Naive thymus-derived CD4-positive, alpha-beta T cell (primary cell): ENCODE results near the gene MAGI2. TPM values are rescaled to one million over a fixed set of nuclear protein-coding genes. Genes with fewer than 3 reads are reported as not detected.

Source experiments
- ATAC-seq: fragments of 150-1000 bp; cut with Tn5 transposase; 2 replicates; pipeline ENCODE4 v1.10.0; 2021; ENCODE audit warnings: mild to moderate bottlenecking, moderate library complexity
- CTCF ChIA-PET: fragments of 350-600 bp; sonication (Branson Sonifier 250); formaldehyde crosslinking; loops from one replicate; lab custom pipeline; 2021; ENCODE audit warnings: antibody characterized with exemption; lab: Charles Lee
- POLR2A ChIA-PET: fragments of 350-600 bp; sonication (Branson Sonifier 250); formaldehyde crosslinking; loops from one replicate; lab custom pipeline; 2021; ENCODE audit warnings: antibody characterized with exemption, inconsistent platforms; lab: Charles Lee
- DNase-seq, 9 donors: peaks; one replicate each; pipeline versions ENCODE4 v3.0.0 to v3.0.0-alpha.2; 2020 to 2022; ENCODE audit warnings: mixed read lengths in 1 of 9
- H3K27ac ChIP-seq: one replicate; pipeline ENCODE4 v1.7.0; 2013; ENCODE audit warnings: mild to moderate bottlenecking, low read depth, low read length, moderate library complexity
- H3K27me3 ChIP-seq, 2 donors: one replicate each; pipeline ENCODE4 v1.7.0; 2013; ENCODE audit warnings: low read length in 2 of 2, mild to moderate bottlenecking in 2 of 2, moderate library complexity in 2 of 2; ENCODE audit not compliant: control insufficient read depth in 2 of 2, insufficient read depth in 2 of 2
- H3K36me3 ChIP-seq, 3 experiments: 1 replicate in 2 of 3; 2 replicates in 1 of 3; pipeline ENCODE4 v1.7.0; 2013; ENCODE audit warnings: low read length in 3 of 3, mild to moderate bottlenecking in 3 of 3, moderate library complexity in 1 of 3; ENCODE audit not compliant: insufficient read depth in 3 of 3, control insufficient read depth in 2 of 3
- H3K4me1 ChIP-seq, 2 donors: one replicate each; pipeline ENCODE4 v1.7.0; 2013; ENCODE audit warnings: low read length in 2 of 2, mild to moderate bottlenecking in 2 of 2, moderate library complexity in 1 of 2; ENCODE audit not compliant: control insufficient read depth in 2 of 2, insufficient read depth in 2 of 2
- H3K4me3 ChIP-seq: 2 replicates; pipeline ENCODE4 v1.7.0; 2013; ENCODE audit warnings: mild to moderate bottlenecking, low read length
- H3K9me3 ChIP-seq, 3 experiments: 1 replicate in 2 of 3; 2 replicates in 1 of 3; pipeline ENCODE4 v1.7.0; 2013; ENCODE audit warnings: low read length in 3 of 3; ENCODE audit not compliant: control insufficient read depth in 2 of 3
- H3K27ac Mint-ChIP-seq, 9 donors: one replicate each; pipeline ENCODE4 v1.8.0; 2020 to 2022; ENCODE audit warnings: mixed read lengths in 9 of 9, mild to moderate bottlenecking in 8 of 9, moderate library complexity in 5 of 9, inconsistent platforms in 2 of 9
- H3K27me3 Mint-ChIP-seq, 5 donors: one replicate each; pipeline ENCODE4 v1.8.0; 2021 to 2022; ENCODE audit warnings: mixed read lengths in 5 of 5, mild to moderate bottlenecking in 1 of 5
- H3K36me3 Mint-ChIP-seq, 5 donors: one replicate each; pipeline ENCODE4 v1.8.0; 2020 to 2022; ENCODE audit warnings: mixed read lengths in 5 of 5, mild to moderate bottlenecking in 3 of 5, inconsistent platforms in 1 of 5
- H3K4me1 Mint-ChIP-seq, 7 donors: one replicate each; pipeline ENCODE4 v1.8.0; 2020 to 2022; ENCODE audit warnings: mixed read lengths in 7 of 7, mild to moderate bottlenecking in 3 of 7, inconsistent platforms in 1 of 7
- H3K4me3 Mint-ChIP-seq, 10 donors: one replicate each; pipeline ENCODE4 v1.8.0; 2020 to 2022; ENCODE audit warnings: mild to moderate bottlenecking in 10 of 10, mixed read lengths in 10 of 10, moderate library complexity in 6 of 10, inconsistent platforms in 2 of 10
- H3K9me3 Mint-ChIP-seq, 11 donors: one replicate each; pipeline ENCODE4 v1.8.0; 2020 to 2022; ENCODE audit warnings: mixed read lengths in 11 of 11, mild to moderate bottlenecking in 4 of 11, inconsistent platforms in 1 of 11, moderate library complexity in 1 of 11
- intact Hi-C, 2 donors: fragments of 100-400 bp; cut with micrococcal nuclease; formaldehyde crosslinking; loops; one replicate each; pipeline ENCODE4 v1.15.1; 2023
- polyA plus RNA-seq, 2 donors: library from polyadenylated mRNA; unstranded; fragments of 300-500 nt; fragmentation: Illumina TruSeq; gene quantifications; one replicate each; pipeline ENCODE4 v1.2.3, GENCODE V29; 2021
- total RNA-seq, 6 experiments: library from RNA in 5 of 6; stranded (reverse) in 5 of 6; gene quantifications; 1 replicate in 5 of 6; 2 replicates in 1 of 6; pipeline ENCODE4 v1.2.3 and lab custom pipeline; 2021 to 2026

MAGI2 gene
- total and polyA plus RNA-seq, 7 experiments from 2014 or later: 0.05 to 0.67 (median 0.15) TPM; not detected in 3

GRCh38 chr7:78912781-78913180, 540.7 kb downstream of the MAGI2 start:
- H3K27ac Mint-ChIP-seq: no peak overlapping the region
- no peak for DNase-seq
- Histone ChIP-seq H3K27me3 (no peaks in the 10 kb centered on the region), H3K27ac (no peak overlapping the region), H3K4me1 (no peaks in the 10 kb centered on the region), H3K9me3 (no peaks in the 10 kb centered on the region), H3K4me3 (no peak overlapping the region), H3K36me3 (no peaks in the 10 kb centered on the region)
- intact Hi-C loops: no loop called here
- peaks cover 0 to 17% (median 3%) of the 10 kb centered on the region in 11 donors for H3K9me3 Mint-ChIP-seq
- ChIA-PET CTCF (no interaction called here), POLR2A (no interaction called here)
- no peaks in the 10 kb centered on the region for H3K4me1 Mint-ChIP-seq
- ATAC-seq: no peak
- no peak overlapping the region for H3K4me3 Mint-ChIP-seq
- H3K27me3 Mint-ChIP-seq: no peaks in the 10 kb centered on the region
- no peaks in the 10 kb centered on the region for H3K36me3 Mint-ChIP-seq

- intact Hi-C loops: no loop called here
- Mint-ChIP-seq H3K9me3 (peaks cover 0 to 21% (median 7%) of the 10 kb centered on the region in 11 donors), H3K4me3 (no peak overlapping the region), H3K36me3 (no peaks in the 10 kb centered on the region), H3K27me3 (no peaks in the 10 kb centered on the region), H3K27ac (no peak overlapping the region), H3K4me1 (no peaks in the 10 kb centered on the region)
- no peaks in the 10 kb centered on the region for H3K36me3 ChIP-seq
- ChIA-PET POLR2A (no interaction called here), CTCF (no interaction called here)
- DNase-seq (no peak), ATAC-seq (no peak)
- H3K4me3 ChIP-seq: no peak overlapping the region
- no peaks in the 10 kb centered on the region for H3K27me3 ChIP-seq
- H3K4me1 ChIP-seq: no peaks in the 10 kb centered on the region
- no peak overlapping the region for H3K27ac ChIP-seq
- H3K9me3 ChIP-seq: no peaks in the 10 kb centered on the region
Measured at GRCh38 chr7:78906735-78907134, 546.7 kb downstream of the MAGI2 start.

GRCh38 chr7:78905436-78905835, 548.0 kb downstream of the MAGI2 start:
- ChIA-PET POLR2A (no interaction called here), CTCF (no interaction called here)
- no peaks in the 10 kb centered on the region for H3K9me3 ChIP-seq
- ATAC-seq (no peak), DNase-seq (no peak)
- Mint-ChIP-seq H3K4me3 (no peak overlapping the region), H3K36me3 (no peaks in the 10 kb centered on the region), H3K9me3 (peaks cover 0 to 23% (median 7%) of the 10 kb centered on the region in 11 donors), H3K27me3 (no peaks in the 10 kb centered on the region), H3K27ac (no peak overlapping the region), H3K4me1 (no peaks in the 10 kb centered on the region)
- intact Hi-C loops: no loop called here
- no peaks in the 10 kb centered on the region for H3K4me1 ChIP-seq
- no peaks in the 10 kb centered on the region for H3K36me3 ChIP-seq
- no peak overlapping the region for H3K4me3 ChIP-seq
- H3K27ac ChIP-seq: no peak overlapping the region
- H3K27me3 ChIP-seq: no peaks in the 10 kb centered on the region

GRCh38 chr7:78904983-78905382, 548.5 kb downstream of the MAGI2 start:
- Mint-ChIP-seq H3K4me3 (no peak overlapping the region), H3K9me3 (peaks cover 0 to 28% (median 7%) of the 10 kb centered on the region in 11 donors), H3K27me3 (no peaks in the 10 kb centered on the region), H3K4me1 (no peaks in the 10 kb centered on the region), H3K27ac (no peak overlapping the region), H3K36me3 (no peaks in the 10 kb centered on the region)
- intact Hi-C loops: no loop called here
- Histone ChIP-seq H3K27ac (no peak overlapping the region), H3K36me3 (no peaks in the 10 kb centered on the region), H3K27me3 (no peaks in the 10 kb centered on the region), H3K4me3 (no peak overlapping the region), H3K4me1 (no peaks in the 10 kb centered on the region), H3K9me3 (no peaks in the 10 kb centered on the region)
- ChIA-PET POLR2A (no interaction called here), CTCF (no interaction called here)
- DNase-seq: no peak
- ATAC-seq: no peak

- H3K4me1 ChIP-seq: no peaks in the 10 kb centered on the region
- no peaks in the 10 kb centered on the region for H3K36me3 ChIP-seq
- Mint-ChIP-seq H3K36me3 (no peaks in the 10 kb centered on the region), H3K4me3 (no peak overlapping the region), H3K27me3 (no peaks in the 10 kb centered on the region), H3K4me1 (no peaks in the 10 kb centered on the region), H3K9me3 (peaks cover 0 to 14% (median 5%) of the 10 kb centered on the region in 11 donors), H3K27ac (no peak overlapping the region)
- ATAC-seq: no peak
- no peak for DNase-seq
- no peaks in the 10 kb centered on the region for H3K9me3 ChIP-seq
- H3K27me3 ChIP-seq: no peaks in the 10 kb centered on the region
- intact Hi-C loops: no loop called here
- H3K27ac ChIP-seq: no peak overlapping the region
- ChIA-PET POLR2A (no interaction called here), CTCF (no interaction called here)
- no peak overlapping the region for H3K4me3 ChIP-seq
Measured at GRCh38 chr7:78901566-78901965, 551.9 kb downstream of the MAGI2 start.

GRCh38 chr7:78900806-78901205, 552.7 kb downstream of the MAGI2 start:
- CTCF ChIA-PET: no interaction called here

GRCh38 chr7:78895393-78895792, 558.1 kb downstream of the MAGI2 start:
- POLR2A ChIA-PET: no interaction called here
- H3K36me3 ChIP-seq: no peaks in the 10 kb centered on the region
- H3K9me3 Mint-ChIP-seq: peaks cover 0 to 6% (median 3%) of the 10 kb centered on the region in 11 donors
- no peak overlapping the region for H3K27ac Mint-ChIP-seq
- no peak overlapping the region for H3K4me3 ChIP-seq
- H3K4me1 ChIP-seq: no peaks in the 10 kb centered on the region
- DNase-seq (no peak), ATAC-seq (no peak)
- no peaks in the 10 kb centered on the region for H3K27me3 ChIP-seq
- no peaks in the 10 kb centered on the region for H3K4me1 Mint-ChIP-seq
- H3K36me3 Mint-ChIP-seq: no peaks in the 10 kb centered on the region
- no peaks in the 10 kb centered on the region for H3K27me3 Mint-ChIP-seq
- intact Hi-C loops: no loop called here
- no peaks in the 10 kb centered on the region for H3K9me3 ChIP-seq
- H3K4me3 Mint-ChIP-seq: no peak overlapping the region
- no peak overlapping the region for H3K27ac ChIP-seq
- CTCF ChIA-PET: no interaction called here

More at GRCh38 chr7:78900806-78901205, 552.7 kb downstream of the MAGI2 start:
- Histone ChIP-seq H3K4me1 (no peaks in the 10 kb centered on the region), H3K9me3 (no peaks in the 10 kb centered on the region), H3K4me3 (no peak overlapping the region), H3K27me3 (no peaks in the 10 kb centered on the region), H3K36me3 (no peaks in the 10 kb centered on the region), H3K27ac (no peak overlapping the region)
- Mint-ChIP-seq H3K27me3 (no peaks in the 10 kb centered on the region), H3K36me3 (no peaks in the 10 kb centered on the region), H3K27ac (no peak overlapping the region), H3K9me3 (peaks cover 0 to 11% (median 5%) of the 10 kb centered on the region in 11 donors), H3K4me1 (no peaks in the 10 kb centered on the region), H3K4me3 (no peak overlapping the region)
- POLR2A ChIA-PET: no interaction called here
- no peak for DNase-seq
- no peak for ATAC-seq
- intact Hi-C loops: no loop called here
